Brain microvascular endothelial cell (primary cell): ENCODE data around the gene MOCS2.

Experiments
- DNase-seq: peaks from one replicate; pipeline ENCODE4 v3.0.0-alpha.2; 2020
- H3K27ac ChIP-seq: fragments of 250-450 bp; sonication (Bioruptor Pico); 2 replicates; pipeline ENCODE4 v1.5.1; 2020; ENCODE audit warnings: mild to moderate bottlenecking, moderate library complexity
- H3K27me3 ChIP-seq: fragments of 250-450 bp; sonication (Bioruptor Pico); replicated peaks from 2 replicates; pipeline ENCODE4 v1.5.1; 2020; ENCODE audit warnings: mild to moderate bottlenecking
- H3K36me3 ChIP-seq: fragments of 250-450 bp; sonication (Bioruptor Pico); replicated peaks from 2 replicates; pipeline ENCODE4 v1.5.1; 2020; ENCODE audit warnings: mild to moderate bottlenecking
- H3K4me3 ChIP-seq: 2 replicates; pipeline ENCODE4 v1.5.1; 2011; ENCODE audit warnings: low read depth, mild to moderate bottlenecking, control low read depth, low read length, moderate library complexity
- in situ Hi-C: cut with HindIII; loops from 2 replicates; pipeline ENCODE4 v1.10.0; 2017; ENCODE audit warnings: low sequenced_read_pairs, low pct_ligation_motif_present
- TF ChIP-seq, protein P1 (sequence below): IDR thresholded peaks from 2 replicates; pipeline ENCODE4 v1.5.1; 2011; ENCODE audit warnings: low read depth, mild to moderate bottlenecking, moderate library complexity, low read length, control low read depth, inconsistent platforms; ENCODE audit errors: missing control alignments

MOCS2 gene

DNA sequence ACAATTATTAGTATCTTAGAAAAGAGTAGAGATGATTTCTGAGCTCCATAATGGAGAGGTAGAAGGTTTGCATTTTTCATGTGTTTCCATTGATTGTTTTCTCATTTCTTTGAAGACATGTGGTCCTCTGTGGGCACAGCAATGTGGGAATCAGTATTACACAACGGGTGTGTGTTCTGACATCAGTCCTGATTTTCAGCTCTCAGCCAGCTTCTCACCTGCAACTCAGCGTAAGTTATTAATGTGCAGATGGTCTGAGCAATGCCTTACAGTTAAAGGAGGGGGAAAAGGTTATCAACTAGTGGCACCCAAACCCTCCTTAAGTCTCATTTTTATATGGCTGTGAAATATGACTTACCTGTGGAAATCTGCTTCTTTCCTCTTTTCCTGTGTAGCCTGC, 61.3 kb downstream of the MOCS2 start:
- in situ Hi-C loops: no loop called here
- TF ChIP-seq, protein P1, sequence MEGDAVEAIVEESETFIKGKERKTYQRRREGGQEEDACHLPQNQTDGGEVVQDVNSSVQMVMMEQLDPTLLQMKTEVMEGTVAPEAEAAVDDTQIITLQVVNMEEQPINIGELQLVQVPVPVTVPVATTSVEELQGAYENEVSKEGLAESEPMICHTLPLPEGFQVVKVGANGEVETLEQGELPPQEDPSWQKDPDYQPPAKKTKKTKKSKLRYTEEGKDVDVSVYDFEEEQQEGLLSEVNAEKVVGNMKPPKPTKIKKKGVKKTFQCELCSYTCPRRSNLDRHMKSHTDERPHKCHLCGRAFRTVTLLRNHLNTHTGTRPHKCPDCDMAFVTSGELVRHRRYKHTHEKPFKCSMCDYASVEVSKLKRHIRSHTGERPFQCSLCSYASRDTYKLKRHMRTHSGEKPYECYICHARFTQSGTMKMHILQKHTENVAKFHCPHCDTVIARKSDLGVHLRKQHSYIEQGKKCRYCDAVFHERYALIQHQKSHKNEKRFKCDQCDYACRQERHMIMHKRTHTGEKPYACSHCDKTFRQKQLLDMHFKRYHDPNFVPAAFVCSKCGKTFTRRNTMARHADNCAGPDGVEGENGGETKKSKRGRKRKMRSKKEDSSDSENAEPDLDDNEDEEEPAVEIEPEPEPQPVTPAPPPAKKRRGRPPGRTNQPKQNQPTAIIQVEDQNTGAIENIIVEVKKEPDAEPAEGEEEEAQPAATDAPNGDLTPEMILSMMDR: no peak
- DNase-seq: no peak
- no peak overlapping the region for H3K4me3 ChIP-seq
- no peaks in the 10 kb centered on the region for H3K27me3 ChIP-seq
- no peak overlapping the region for H3K27ac ChIP-seq
- H3K36me3 ChIP-seq: peaks cover 39% of the 10 kb centered on the region
